MCF 10A (cell line): ENCODE measurements around the gene AKAP1. TPM values are rescaled to one million over a fixed set of nuclear protein-coding genes. Genes with fewer than 3 reads are reported as not detected.

Source experiments
- BruUV-seq: library from RNA; stranded (reverse); fragments of 400-500 nt; replicated peaks from 2 replicates; lab custom pipeline; 2021; lab: Mats Ljungman, UMichigan
- CTCF ChIA-PET: fragments of 300-600 bp; sonication (Branson Sonifier 250); formaldehyde crosslinking; extraction: SDS; loops from one replicate; lab custom pipeline; 2021; ENCODE audit warnings: antibody characterized with exemption, inconsistent platforms; lab: Yijun Ruan, JAX
- POLR2A ChIA-PET: fragments of 300-600, 350-650 bp; sonication (Branson Sonifier 250); formaldehyde crosslinking; extraction: SDS; loops from one replicate; lab custom pipeline; 2020; ENCODE audit warnings: antibody characterized with exemption, inconsistent platforms; lab: Yijun Ruan, JAX
- DNase-seq: peaks from one replicate; pipeline ENCODE4 v3.0.0-alpha.2; 2018; ENCODE audit not compliant: unreplicated experiment
- H3K27ac Mint-ChIP-seq: one replicate; pipeline ENCODE4 v1.8.0; 2022; ENCODE audit warnings: mild to moderate bottlenecking, low read depth, mixed read lengths; ENCODE audit not compliant: unreplicated experiment
- H3K27me3 Mint-ChIP-seq: one replicate; pipeline ENCODE4 v1.8.0; 2022; ENCODE audit warnings: mixed read lengths; ENCODE audit not compliant: insufficient read depth, unreplicated experiment
- H3K36me3 Mint-ChIP-seq: one replicate; pipeline ENCODE4 v1.8.0; 2022; ENCODE audit warnings: mild to moderate bottlenecking, moderate library complexity, mixed read lengths; ENCODE audit not compliant: insufficient read depth, unreplicated experiment
- H3K4me1 Mint-ChIP-seq: one replicate; pipeline ENCODE4 v1.8.0; 2022; ENCODE audit warnings: mixed read lengths; ENCODE audit not compliant: insufficient read depth, unreplicated experiment
- H3K4me3 Mint-ChIP-seq: one replicate; pipeline ENCODE4 v1.8.0; 2022; ENCODE audit warnings: mild to moderate bottlenecking, moderate library complexity, mixed read lengths; ENCODE audit not compliant: unreplicated experiment
- H3K9me3 Mint-ChIP-seq: one replicate; pipeline ENCODE4 v1.8.0; 2022; ENCODE audit warnings: mixed read lengths; ENCODE audit not compliant: unreplicated experiment
- CTCF ChIP-seq: fragments of 200-600 bp; IDR thresholded peaks from one replicate; pipeline ENCODE4 v1.8.0; 2022; ENCODE audit warnings: antibody characterized with exemption, mild to moderate bottlenecking; ENCODE audit not compliant: unreplicated experiment
- intact Hi-C: fragments of 100-400 bp; cut with micrococcal nuclease; formaldehyde crosslinking; loops from 2 replicates; pipeline ENCODE4 v1.14.1; 2022
- total RNA-seq: library from RNA; stranded (reverse); gene quantifications from 2 replicates; pipeline ENCODE4 v1.2.3, GENCODE V29; 2022

The AKAP1 gene
- total RNA-seq, 1 experiment from 2014 or later = 32.4 TPM

GRCh38 chr17:57146273-57146672 is 61.2 kb downstream of the AKAP1 start:
- H3K4me3 Mint-ChIP-seq = no peak overlapping the region
- TF ChIP-seq CTCF = no peak

GRCh38 chr17:57151798-57152197 is 66.8 kb downstream of the AKAP1 start:
- BruUV-seq = no TSS peak
- intact Hi-C loops = no loop called here
- Mint-ChIP-seq H3K27ac (no peak overlapping the region), H3K4me3 (no peak overlapping the region), H3K4me1 (no peaks in the 10 kb centered on the region), H3K36me3 (peaks cover 5% of the 10 kb centered on the region), H3K9me3 (peaks cover 25% of the 10 kb centered on the region), H3K27me3 (no peaks in the 10 kb centered on the region)
- DNase-seq = no peak
- ChIA-PET CTCF (no interaction called here), POLR2A (no interaction called here)
- no peak for TF ChIP-seq CTCF

More at GRCh38 chr17:57146273-57146672, 61.2 kb downstream of the AKAP1 start:
- peaks cover 5% of the 10 kb centered on the region for H3K36me3 Mint-ChIP-seq
- H3K4me1 Mint-ChIP-seq = peaks cover 11% of the 10 kb centered on the region
- no peak overlapping the region for H3K27ac Mint-ChIP-seq
- DNase-seq = no peak
- intact Hi-C loops = no loop called here
- ChIA-PET CTCF (interaction anchor here (0.6 to 1.2 kb wide), 3 partner anchors 17 to 98 kb away, joined by 3 to 4 read pairs (median 3); no protein-coding TSS in a partner anchor), POLR2A (no interaction called here)
- H3K27me3 Mint-ChIP-seq = no peaks in the 10 kb centered on the region
- no TSS peak for BruUV-seq
- H3K9me3 Mint-ChIP-seq = peaks cover 9% of the 10 kb centered on the region

- no TSS peak for BruUV-seq
- no peak for DNase-seq
- Mint-ChIP-seq H3K36me3 (no peaks in the 10 kb centered on the region), H3K4me3 (no peak overlapping the region), H3K9me3 (peaks cover 25% of the 10 kb centered on the region), H3K27ac (no peak overlapping the region), H3K27me3 (no peaks in the 10 kb centered on the region), H3K4me1 (peaks cover 3% of the 10 kb centered on the region)
- ChIA-PET CTCF (interaction anchor here (0.6 kb wide), 1 partner anchor 50 kb away, joined by 8 read pairs; no protein-coding TSS in a partner anchor), POLR2A (interaction anchor here (1.5 kb wide), 1 partner anchor 60 kb away, joined by 3 read pairs; no protein-coding TSS in a partner anchor)
- TF ChIP-seq CTCF = no peak
- intact Hi-C loops = no loop called here
Measured at GRCh38 chr17:57152967-57153528, 68.0 kb downstream of the AKAP1 start.

- peaks cover 15% of the 10 kb centered on the region for H3K9me3 Mint-ChIP-seq
- no peak for TF ChIP-seq CTCF
- CTCF ChIA-PET = interaction anchor here (0.6 to 1.0 kb wide), 3 partner anchors 19 to 935 kb away, joined by 3 read pairs; no protein-coding TSS in a partner anchor
- intact Hi-C loops = no loop called here
- no TSS peak for BruUV-seq
- H3K27me3 Mint-ChIP-seq = no peaks in the 10 kb centered on the region
- DNase-seq = no peak
- peaks cover 14% of the 10 kb centered on the region for H3K4me1 Mint-ChIP-seq
- H3K36me3 Mint-ChIP-seq = no peaks in the 10 kb centered on the region
- H3K4me3 Mint-ChIP-seq = no peak overlapping the region
- POLR2A ChIA-PET = no interaction called here
- no peak overlapping the region for H3K27ac Mint-ChIP-seq
Measured at GRCh38 chr17:57154921-57155320, 69.9 kb downstream of the AKAP1 start.
